Pons (tissue), 1 donor: ENCODE data around the gene CPZ.
"Not testable (repeated sequence)": the region's sequence is repeated elsewhere in the genome, so short reads cannot be mapped to it uniquely, and the experiment has no call there.

ENCODE experiments used
- DNase-seq: peaks from one replicate; pipeline ENCODE4 v3.0.0-alpha.2; 2016; ENCODE audit warnings: low spot score

CPZ gene

GRCh38 chr4:8612646-8613045 is 20.1 kb downstream of the CPZ start:
- no peak for DNase-seq

GRCh38 chr4:8613421-8614364 is 21.1 kb downstream of the CPZ start:
- no peak for DNase-seq

GRCh38 chr4:8614365-8615193 is 22.0 kb downstream of the CPZ start:
- DNase-seq = no peak

GRCh38 chr4:8615366-8615765 is 22.8 kb downstream of the CPZ start:
- no peak for DNase-seq

- DNase-seq = no peak
These were observed 23.6 kb downstream of the CPZ start for GRCh38 chr4:8615921-8616787.

- DNase-seq = no peak
These were observed 24.3 kb downstream of the CPZ start for GRCh38 chr4:8616831-8617230.

GRCh38 chr4:8617486-8618040 is 25.0 kb downstream of the CPZ start:
- DNase-seq = no peak

GRCh38 chr4:8618421-8618820 is 25.9 kb downstream of the CPZ start:
- no peak for DNase-seq

GRCh38 chr4:8618961-8619720 is 26.6 kb downstream of the CPZ start:
- no peak for DNase-seq

- not testable (repeated sequence) for DNase-seq
These were observed 28.6 kb downstream of the CPZ start for GRCh38 chr4:8621135-8621534.

- not testable (repeated sequence) for DNase-seq
These were observed 32.2 kb downstream of the CPZ start for GRCh38 chr4:8624601-8625272.

- not testable (repeated sequence) for DNase-seq
These were observed 37.8 kb downstream of the CPZ start for GRCh38 chr4:8630240-8630905.

GRCh38 chr4:8631896-8632295 is 39.3 kb downstream of the CPZ start:
- DNase-seq = not testable (repeated sequence)

GRCh38 chr4:8634773-8635172 is 42.2 kb downstream of the CPZ start:
- not testable (repeated sequence) for DNase-seq

GRCh38 chr4:8635897-8636554 is 43.5 kb downstream of the CPZ start:
- not testable (repeated sequence) for DNase-seq

GRCh38 chr4:8637456-8637984 is 45.0 kb downstream of the CPZ start:
- DNase-seq = no peak

- DNase-seq = no peak
These were observed 46.5 kb downstream of the CPZ start for GRCh38 chr4:8639021-8639420.

- DNase-seq = no peak
These were observed 47.5 kb downstream of the CPZ start for GRCh38 chr4:8639777-8640720.
